GM18858 (cell line): Measurements from ENCODE around the gene THSD7B.

ENCODE experiments used
- ATAC-seq: cut with Tn5 transposase; IDR thresholded peaks from one replicate; pipeline ENCODE4 v1.9.1; 2021; ENCODE audit not compliant: unreplicated experiment

THSD7B gene

GRCh38 chr2:136818839-136819238 lies 53.5 kb downstream of the THSD7B start:
- no peak for ATAC-seq

GRCh38 chr2:136823291-136823690 lies 57.9 kb downstream of the THSD7B start:
- ATAC-seq, result no peak

- ATAC-seq, result no peak
These were observed 62.8 kb downstream of the THSD7B start for GRCh38 chr2:136828162-136828561.

GRCh38 chr2:136828774-136829173 lies 63.4 kb downstream of the THSD7B start:
- ATAC-seq, result no peak

- ATAC-seq, result no peak
These were observed 79.2 kb downstream of the THSD7B start for GRCh38 chr2:136844546-136844945.

- no peak for ATAC-seq
These were observed 93.3 kb downstream of the THSD7B start for GRCh38 chr2:136858656-136859055.

GRCh38 chr2:136860443-136860958 lies 95.2 kb downstream of the THSD7B start:
- ATAC-seq, result no peak

GRCh38 chr2:136863468-136863867 lies 98.1 kb downstream of the THSD7B start:
- no peak for ATAC-seq

GRCh38 chr2:136863874-136864273 lies 98.5 kb downstream of the THSD7B start:
- no peak for ATAC-seq

GRCh38 chr2:136871424-136871823 lies 106.1 kb downstream of the THSD7B start:
- ATAC-seq, result no peak

- ATAC-seq, result no peak
These were observed 108.9 kb downstream of the THSD7B start for GRCh38 chr2:136874258-136874657.

GRCh38 chr2:136891100-136891499 lies 125.8 kb downstream of the THSD7B start:
- no peak for ATAC-seq

GRCh38 chr2:136894007-136894634 lies 128.8 kb downstream of the THSD7B start:
- ATAC-seq, result no peak

- no peak for ATAC-seq
These were observed 136.4 kb downstream of the THSD7B start for GRCh38 chr2:136901732-136902131.

GRCh38 chr2:136905779-136906178 lies 140.4 kb downstream of the THSD7B start:
- no peak for ATAC-seq

- no peak for ATAC-seq
These were observed 144.4 kb downstream of the THSD7B start for GRCh38 chr2:136909777-136910176.

GRCh38 chr2:136916131-136916530 lies 150.8 kb downstream of the THSD7B start:
- no peak for ATAC-seq

GRCh38 chr2:136917411-136917881 lies 152.1 kb downstream of the THSD7B start:
- no peak for ATAC-seq

GRCh38 chr2:136919682-136920081 lies 154.3 kb downstream of the THSD7B start:
- no peak for ATAC-seq

- no peak for ATAC-seq
These were observed 155.4 kb downstream of the THSD7B start for GRCh38 chr2:136920652-136921333.

GRCh38 chr2:136927156-136927555 lies 161.8 kb downstream of the THSD7B start:
- no peak for ATAC-seq

- no peak for ATAC-seq
These were observed 164.2 kb downstream of the THSD7B start for GRCh38 chr2:136929531-136929930.
